Measurements from ENCODE around the gene IFFO2.
A peak's percentile ranks its signal among the peaks of the same experiment; 100 is the strongest.
"Not testable (repeated sequence)": the region's sequence is repeated elsewhere in the genome, so short reads cannot be mapped to it uniquely, and the experiment has no call there.

IFFO2 gene

GRCh38 chr1:18874600-18874999 lies 81.9 kb downstream of the IFFO2 start:
- no peak for DNase-seq
- peaks cover 0 to 6% of the 10 kb centered on the region in 2 donors for H3K4me1 Mint-ChIP-seq
- H3K9me3 Mint-ChIP-seq: no peaks in the 10 kb centered on the region
- H3K36me3 Mint-ChIP-seq: peaks cover 5 to 11% of the 10 kb centered on the region in 2 donors
- no peaks in the 10 kb centered on the region for H3K27me3 Mint-ChIP-seq
- ATAC-seq (replicated peaks): no peak
- no peak overlapping the region for H3K27ac Mint-ChIP-seq
- H3K4me3 Mint-ChIP-seq: no peak overlapping the region

- Mint-ChIP-seq H3K36me3 (peaks cover 5 to 11% of the 10 kb centered on the region in 2 donors), H3K9me3 (no peaks in the 10 kb centered on the region), H3K4me3 (no peak overlapping the region), H3K4me1 (peaks cover 3 to 6% of the 10 kb centered on the region in 2 donors), H3K27me3 (no peaks in the 10 kb centered on the region), H3K27ac (no peak overlapping the region)
- ATAC-seq (replicated peaks) (no peak), DNase-seq (no peak)
Measured at GRCh38 chr1:18874036-18874435, 82.4 kb downstream of the IFFO2 start.

- no peak overlapping the region for H3K27ac Mint-ChIP-seq
- no peak for DNase-seq
- no peak overlapping the region for H3K4me3 Mint-ChIP-seq
- peaks cover 4 to 5% of the 10 kb centered on the region in 2 donors for H3K27me3 Mint-ChIP-seq
- H3K36me3 Mint-ChIP-seq: peaks cover 5 to 11% of the 10 kb centered on the region in 2 donors
- no peaks in the 10 kb centered on the region for H3K9me3 Mint-ChIP-seq
- H3K4me1 Mint-ChIP-seq: peaks cover 4 to 6% of the 10 kb centered on the region in 2 donors
- ATAC-seq (replicated peaks): no peak
Measured at GRCh38 chr1:18872071-18872611, 84.3 kb downstream of the IFFO2 start.

- Mint-ChIP-seq H3K4me3 (no peak overlapping the region), H3K27ac (no peak overlapping the region), H3K4me1 (peaks cover 4 to 6% of the 10 kb centered on the region in 2 donors), H3K9me3 (no peaks in the 10 kb centered on the region), H3K36me3 (peaks cover 5 to 11% of the 10 kb centered on the region in 2 donors), H3K27me3 (peaks cover 9 to 10% of the 10 kb centered on the region in 2 donors)
- ATAC-seq (replicated peaks): no peak
- DNase-seq: no peak
Measured at GRCh38 chr1:18871401-18872070, 84.9 kb downstream of the IFFO2 start.

GRCh38 chr1:18870957-18871356 lies 85.5 kb downstream of the IFFO2 start:
- ATAC-seq (replicated peaks) (no peak), DNase-seq (no peak)
- peaks cover 4 to 6% of the 10 kb centered on the region in 2 donors for H3K4me1 Mint-ChIP-seq
- H3K27ac Mint-ChIP-seq: no peak overlapping the region
- peaks cover 5 to 9% of the 10 kb centered on the region in 2 donors for H3K36me3 Mint-ChIP-seq
- peaks cover 10 to 12% of the 10 kb centered on the region in 2 donors for H3K27me3 Mint-ChIP-seq
- H3K4me3 Mint-ChIP-seq: no peak overlapping the region
- H3K9me3 Mint-ChIP-seq: no peaks in the 10 kb centered on the region

GRCh38 chr1:18870595-18870865 lies 85.9 kb downstream of the IFFO2 start:
- H3K27me3 Mint-ChIP-seq: peaks cover 13 to 16% of the 10 kb centered on the region in 2 donors
- H3K4me3 Mint-ChIP-seq; H3K36me3 Mint-ChIP-seq; H3K27ac Mint-ChIP-seq; ATAC-seq (replicated peaks); H3K4me1 Mint-ChIP-seq; H3K9me3 Mint-ChIP-seq; DNase-seq: not testable (repeated sequence)

GRCh38 chr1:18869847-18870594 lies 86.5 kb downstream of the IFFO2 start:
- Mint-ChIP-seq H3K27ac (no peak overlapping the region), H3K4me1 (peaks cover 0 to 4% of the 10 kb centered on the region in 2 donors), H3K36me3 (peaks cover 5 to 9% of the 10 kb centered on the region in 2 donors), H3K4me3 (no peak overlapping the region), H3K9me3 (no peaks in the 10 kb centered on the region), H3K27me3 (peaks cover 18 to 21% of the 10 kb centered on the region in 2 donors)
- ATAC-seq (replicated peaks): peak in 1 of 2 donors; percentile 34
- DNase-seq: no peak

- no peak for ATAC-seq (replicated peaks)
- H3K36me3 Mint-ChIP-seq: peaks cover 5 to 9% of the 10 kb centered on the region in 2 donors
- no peaks in the 10 kb centered on the region for H3K9me3 Mint-ChIP-seq
Measured at GRCh38 chr1:18868801-18869424, 87.6 kb downstream of the IFFO2 start.

GRCh38 chr1:18868354-18868753 lies 88.1 kb downstream of the IFFO2 start:
- Mint-ChIP-seq H3K36me3 (peaks cover 5 to 8% of the 10 kb centered on the region in 2 donors), H3K27ac (no peak overlapping the region), H3K9me3 (no peaks in the 10 kb centered on the region), H3K4me3 (no peak overlapping the region), H3K4me1 (peaks cover 0 to 4% of the 10 kb centered on the region in 2 donors), H3K27me3 (peaks cover 22% of the 10 kb centered on the region in 2 donors)
- no peak for DNase-seq
- ATAC-seq (replicated peaks): no peak

More at GRCh38 chr1:18868801-18869424, 87.6 kb downstream of the IFFO2 start:
- no peak overlapping the region for H3K27ac Mint-ChIP-seq
- peaks cover 0 to 4% of the 10 kb centered on the region in 2 donors for H3K4me1 Mint-ChIP-seq
- no peak for DNase-seq
- H3K4me3 Mint-ChIP-seq: no peak overlapping the region
- peaks cover 22% of the 10 kb centered on the region in 2 donors for H3K27me3 Mint-ChIP-seq

- Mint-ChIP-seq H3K36me3 (no peaks in the 10 kb centered on the region), H3K4me3 (no peak overlapping the region), H3K27ac (no peak overlapping the region), H3K9me3 (no peaks in the 10 kb centered on the region), H3K4me1 (peaks cover 0 to 4% of the 10 kb centered on the region in 2 donors), H3K27me3 (peaks cover 22 to 29% of the 10 kb centered on the region in 2 donors)
- ATAC-seq (replicated peaks) (no peak), DNase-seq (no peak)
Measured at GRCh38 chr1:18866846-18867245, 89.6 kb downstream of the IFFO2 start.

GRCh38 chr1:18866314-18866713 lies 90.2 kb downstream of the IFFO2 start:
- H3K36me3 Mint-ChIP-seq: no peaks in the 10 kb centered on the region
- no peak for DNase-seq
- H3K4me1 Mint-ChIP-seq: peaks cover 0 to 4% of the 10 kb centered on the region in 2 donors
- no peak for ATAC-seq (replicated peaks)
- no peak overlapping the region for H3K4me3 Mint-ChIP-seq
- no peak overlapping the region for H3K27ac Mint-ChIP-seq
- H3K9me3 Mint-ChIP-seq: no peaks in the 10 kb centered on the region
- peaks cover 22 to 30% of the 10 kb centered on the region in 2 donors for H3K27me3 Mint-ChIP-seq

GRCh38 chr1:18865176-18865575 lies 91.3 kb downstream of the IFFO2 start:
- Mint-ChIP-seq H3K9me3 (no peaks in the 10 kb centered on the region), H3K4me1 (peaks cover 0 to 4% of the 10 kb centered on the region in 2 donors), H3K36me3 (no peaks in the 10 kb centered on the region), H3K27me3 (peaks cover 22 to 30% of the 10 kb centered on the region in 2 donors), H3K4me3 (no peak overlapping the region), H3K27ac (no peak overlapping the region)
- DNase-seq: no peak
- no peak for ATAC-seq (replicated peaks)

GRCh38 chr1:18861590-18861989 lies 94.9 kb downstream of the IFFO2 start:
- H3K4me3 Mint-ChIP-seq: no peak overlapping the region
- peaks cover 13 to 21% of the 10 kb centered on the region in 2 donors for H3K27me3 Mint-ChIP-seq
- no peaks in the 10 kb centered on the region for H3K36me3 Mint-ChIP-seq
- ATAC-seq (replicated peaks): no peak
- no peaks in the 10 kb centered on the region for H3K4me1 Mint-ChIP-seq
- DNase-seq: no peak
- no peaks in the 10 kb centered on the region for H3K9me3 Mint-ChIP-seq
- H3K27ac Mint-ChIP-seq: no peak overlapping the region

GRCh38 chr1:18861082-18861481 lies 95.4 kb downstream of the IFFO2 start:
- no peak for DNase-seq
- no peak overlapping the region for H3K4me3 Mint-ChIP-seq
- H3K27me3 Mint-ChIP-seq: peaks cover 11 to 21% of the 10 kb centered on the region in 2 donors
- no peaks in the 10 kb centered on the region for H3K36me3 Mint-ChIP-seq
- no peaks in the 10 kb centered on the region for H3K9me3 Mint-ChIP-seq
- no peak overlapping the region for H3K27ac Mint-ChIP-seq
- no peaks in the 10 kb centered on the region for H3K4me1 Mint-ChIP-seq
- ATAC-seq (replicated peaks): no peak
